GM19193 (cell line): ENCODE measurements around the gene ACSF3.

ENCODE experiments used
- POLR2A ChIP-seq: IDR thresholded peaks from 4 replicates; pipeline ENCODE4 v1.6.1; 2011; ENCODE audit not compliant: insufficient read depth, insufficient read length; ENCODE audit errors: extremely low read depth

Gene ACSF3

DNA sequence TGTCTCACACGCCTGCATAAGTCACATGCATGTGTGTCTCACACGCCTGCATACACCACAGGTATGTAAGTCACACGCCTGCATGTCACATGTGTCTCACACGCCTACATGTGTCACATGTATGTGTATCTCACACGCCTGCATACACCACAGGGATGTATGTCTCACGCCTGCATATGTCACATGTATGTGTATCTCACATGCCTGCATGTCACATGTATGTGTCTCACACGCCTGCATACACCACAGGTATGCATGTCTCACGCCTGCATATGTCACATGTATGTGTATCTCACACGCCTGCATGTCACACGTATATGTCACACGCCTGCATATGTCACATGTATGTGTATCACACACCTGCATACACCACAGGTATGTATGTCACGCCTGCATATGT, 64.1 kb downstream of the ACSF3 start:
- TF ChIP-seq POLR2A, result no peak

DNA sequence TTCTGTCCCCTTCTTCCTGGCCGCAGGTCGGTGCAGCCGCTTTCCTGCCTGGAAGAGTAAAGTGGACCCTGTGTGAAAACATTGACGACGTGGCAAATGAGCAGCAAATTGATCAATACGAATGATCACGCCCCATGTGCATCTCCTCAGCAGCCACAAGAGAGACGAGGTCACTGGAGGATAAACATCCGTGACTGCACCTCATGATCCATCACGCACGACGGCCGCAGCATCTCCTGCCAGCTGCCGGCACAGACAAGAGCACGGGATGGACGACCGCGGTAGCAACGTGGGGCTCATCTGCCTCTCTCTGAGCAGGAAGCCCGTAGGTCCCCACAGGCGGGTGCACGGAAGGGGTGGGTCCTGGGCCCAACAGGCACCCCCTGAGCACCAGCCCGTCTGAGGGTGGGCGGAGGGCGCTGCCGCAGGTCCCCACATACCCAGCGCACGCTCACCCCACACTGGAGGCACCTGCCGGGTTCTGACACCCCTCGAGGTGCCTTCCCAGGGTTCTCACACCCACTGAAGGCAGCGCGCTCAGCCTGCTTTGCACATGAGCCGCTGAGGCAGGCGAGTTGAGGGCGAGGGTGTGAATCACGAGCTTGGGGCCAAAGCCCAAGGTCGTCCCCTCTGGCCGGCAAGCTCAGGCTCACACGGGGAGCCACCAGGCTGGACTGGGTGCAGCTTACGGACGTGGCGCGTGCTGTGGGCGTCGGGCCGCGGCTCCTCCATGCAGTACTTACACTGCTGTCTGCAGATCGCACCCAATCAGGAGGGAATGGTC, 65.6 kb downstream of the ACSF3 start:
- no peak for TF ChIP-seq POLR2A

DNA sequence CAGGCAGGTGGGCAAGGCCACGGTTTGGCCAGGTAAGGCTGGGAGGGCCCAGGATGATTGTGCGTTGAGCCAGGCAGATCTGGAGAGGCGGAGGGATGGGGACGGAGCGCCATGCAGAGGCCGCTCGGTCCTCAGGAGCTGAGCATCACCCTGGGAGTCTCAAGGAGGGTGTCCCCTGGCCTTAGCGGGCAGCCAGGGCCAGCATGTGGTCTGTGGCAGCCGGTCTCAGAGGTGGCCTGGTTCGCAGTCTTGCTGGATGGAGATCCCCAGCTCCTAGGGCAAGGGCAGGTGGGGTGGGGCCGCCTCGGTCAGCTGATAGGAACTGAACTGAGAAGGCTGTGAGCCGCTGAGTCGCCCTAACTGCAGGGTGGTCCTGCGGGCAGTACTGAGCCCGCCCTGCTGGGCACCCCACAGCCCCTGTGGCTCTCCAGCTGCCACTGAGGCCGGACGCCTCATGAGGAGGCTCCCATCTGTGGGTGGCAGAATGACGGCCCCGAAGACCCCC, 66.2 kb downstream of the ACSF3 start:
- no peak for TF ChIP-seq POLR2A

DNA sequence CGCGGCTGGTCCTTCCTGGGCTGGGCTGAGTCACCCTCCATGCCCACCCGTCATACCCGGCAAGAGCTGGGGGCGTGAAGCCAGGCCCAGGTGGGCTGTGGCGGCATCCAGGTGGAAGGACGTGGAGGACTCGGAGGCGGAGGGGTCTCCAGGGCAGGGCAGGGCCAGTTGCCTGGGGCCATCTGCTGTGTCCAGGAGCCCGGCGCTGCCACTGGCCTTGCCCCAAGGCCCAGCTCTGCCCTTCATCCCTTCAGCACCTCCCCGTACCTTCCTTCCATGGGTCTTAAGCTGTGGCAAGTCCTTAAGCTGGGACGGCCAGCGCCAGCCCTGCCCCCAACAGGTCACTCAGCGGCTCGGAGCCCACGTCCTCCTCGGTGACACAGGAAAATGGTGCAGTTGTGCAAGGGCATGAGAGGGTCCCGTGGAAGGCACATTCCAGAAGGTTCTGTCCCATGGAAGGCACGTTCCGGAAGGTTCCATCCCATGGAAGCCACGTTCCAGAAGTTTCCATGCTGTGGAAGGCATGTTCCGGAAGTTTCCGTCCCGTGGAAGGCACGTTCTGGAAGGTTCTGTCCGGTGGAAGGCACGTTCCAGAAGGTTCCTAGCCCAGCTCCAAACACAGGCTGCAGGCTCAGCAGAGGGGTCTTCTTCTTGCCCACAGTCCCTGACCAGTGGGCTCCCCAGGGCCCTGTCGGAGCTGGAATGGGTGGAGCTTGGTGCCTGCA, 67.5 kb downstream of the ACSF3 start:
- no peak for TF ChIP-seq POLR2A

DNA sequence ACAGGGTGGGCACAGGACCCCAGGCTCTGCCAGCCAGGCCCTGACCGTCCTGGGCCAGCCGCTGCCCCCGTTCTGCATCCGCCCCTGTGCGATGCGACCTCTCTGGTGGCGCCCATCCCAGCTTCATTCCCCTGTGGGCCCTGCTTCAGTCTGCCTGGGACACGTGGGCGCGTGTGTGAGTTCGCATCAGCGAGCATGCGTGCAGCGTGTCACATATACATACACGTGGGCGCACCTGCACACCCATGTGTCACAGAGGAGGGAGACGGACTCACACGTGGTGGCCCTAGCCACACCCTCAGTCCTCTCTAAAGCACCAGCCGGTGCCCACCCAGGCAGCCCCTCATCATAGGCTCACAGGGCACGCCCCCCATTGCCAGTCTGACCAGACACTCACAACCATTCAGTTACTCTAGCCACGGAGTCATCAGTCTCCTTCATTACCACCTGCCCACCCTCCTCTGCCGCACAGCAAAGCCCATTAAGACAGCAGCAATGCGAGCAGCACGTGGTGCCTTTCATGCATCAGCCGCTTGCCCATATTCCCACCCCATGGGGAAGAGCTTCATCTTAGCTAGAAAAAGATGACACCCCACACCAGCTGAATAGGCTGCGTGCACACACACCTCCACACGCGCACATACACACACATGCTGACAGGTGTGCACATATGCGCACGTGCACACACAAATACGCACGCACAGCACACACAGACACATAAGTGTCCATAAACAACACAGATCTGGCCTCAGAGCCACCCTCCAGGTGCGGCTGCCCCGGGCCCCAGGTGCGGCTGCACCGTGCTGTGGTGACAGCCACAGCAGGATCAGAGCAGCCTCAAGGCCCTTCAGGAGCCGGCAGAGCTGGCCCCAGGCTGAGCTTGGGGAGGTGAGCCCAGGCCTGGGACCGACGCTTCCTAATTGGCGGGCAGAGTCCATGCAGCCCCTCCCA, 68.4 kb downstream of the ACSF3 start:
- TF ChIP-seq POLR2A, result no peak

DNA sequence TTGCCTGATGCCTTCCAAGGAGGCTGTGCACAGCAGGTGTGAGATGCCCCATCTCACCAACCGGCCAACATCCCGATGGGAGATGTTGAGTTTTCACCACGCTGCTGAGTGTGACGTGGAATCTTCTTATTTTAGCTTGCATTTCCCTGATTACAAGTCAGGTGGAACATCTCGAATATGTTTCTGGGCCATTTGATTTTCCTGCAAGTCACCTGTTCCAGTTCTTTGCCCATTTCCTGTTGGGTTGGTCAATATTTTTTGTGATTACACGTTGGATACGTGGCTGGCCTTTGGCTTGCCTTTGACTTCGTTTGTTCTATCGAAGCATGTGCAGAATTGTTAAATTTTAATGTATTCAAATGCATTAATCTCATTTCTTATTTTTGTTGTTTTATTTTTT, 69.6 kb downstream of the ACSF3 start:
- TF ChIP-seq POLR2A, result no peak

DNA sequence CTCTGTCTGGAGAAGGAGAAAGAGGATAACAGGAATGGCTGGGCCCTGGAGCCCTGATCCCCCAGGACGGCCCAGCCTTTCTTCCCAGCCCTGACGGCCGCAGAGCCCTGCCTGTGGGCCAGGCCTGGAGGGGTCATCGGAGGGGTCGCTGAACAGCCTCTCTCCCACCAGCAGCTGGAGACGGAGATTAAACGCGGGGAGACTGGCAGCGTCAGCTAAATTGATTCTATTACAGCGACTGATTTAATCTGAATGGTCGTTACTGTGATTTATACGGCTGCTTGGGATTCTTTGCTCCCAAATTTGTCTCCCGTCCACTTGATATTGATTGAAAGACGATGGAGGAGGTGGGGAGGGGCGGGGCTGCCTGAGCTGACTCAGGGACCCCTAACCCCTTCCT, 70.8 kb downstream of the ACSF3 start:
- no peak for TF ChIP-seq POLR2A

DNA sequence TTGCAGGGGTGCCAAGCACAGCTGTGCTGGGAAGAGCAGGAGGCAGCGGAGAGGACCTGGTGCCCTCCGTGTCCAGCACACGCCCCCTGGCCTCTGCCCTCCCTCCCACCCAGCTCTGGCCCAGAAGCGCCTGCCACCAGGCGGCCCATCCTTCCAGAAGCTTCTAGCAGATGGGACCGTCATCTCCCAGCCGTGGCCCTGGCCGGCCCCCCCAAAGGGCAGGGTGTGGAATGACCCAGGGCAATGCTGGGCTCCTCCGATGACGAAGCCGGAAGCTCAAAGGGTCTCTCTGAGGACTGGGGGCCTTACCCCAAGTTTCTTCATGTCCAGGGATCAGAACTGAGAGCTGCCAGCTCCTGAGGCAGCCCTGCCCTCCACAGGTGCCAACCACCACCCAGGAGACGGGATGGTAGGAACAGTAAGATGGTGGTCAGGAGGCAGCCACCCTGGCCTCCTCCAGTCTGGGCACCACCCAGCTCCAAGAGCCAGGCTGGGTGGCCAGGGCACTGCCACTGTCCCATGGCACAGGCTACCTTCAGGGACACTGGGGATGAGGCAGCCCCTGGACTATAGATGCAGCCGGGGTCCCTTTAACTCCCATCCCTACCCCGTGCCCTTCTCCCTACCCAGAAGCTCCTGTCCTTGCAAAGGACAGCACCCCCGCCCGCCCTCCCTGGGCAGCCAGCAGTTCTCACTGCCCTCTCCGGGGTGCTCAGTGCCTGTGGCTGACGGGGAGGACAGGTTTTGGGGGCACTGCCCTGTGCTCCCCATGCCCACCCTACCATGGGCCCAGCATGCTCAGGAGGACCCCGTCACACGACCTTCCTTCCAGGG, 71.4 kb downstream of the ACSF3 start:
- TF ChIP-seq POLR2A, result no peak

DNA sequence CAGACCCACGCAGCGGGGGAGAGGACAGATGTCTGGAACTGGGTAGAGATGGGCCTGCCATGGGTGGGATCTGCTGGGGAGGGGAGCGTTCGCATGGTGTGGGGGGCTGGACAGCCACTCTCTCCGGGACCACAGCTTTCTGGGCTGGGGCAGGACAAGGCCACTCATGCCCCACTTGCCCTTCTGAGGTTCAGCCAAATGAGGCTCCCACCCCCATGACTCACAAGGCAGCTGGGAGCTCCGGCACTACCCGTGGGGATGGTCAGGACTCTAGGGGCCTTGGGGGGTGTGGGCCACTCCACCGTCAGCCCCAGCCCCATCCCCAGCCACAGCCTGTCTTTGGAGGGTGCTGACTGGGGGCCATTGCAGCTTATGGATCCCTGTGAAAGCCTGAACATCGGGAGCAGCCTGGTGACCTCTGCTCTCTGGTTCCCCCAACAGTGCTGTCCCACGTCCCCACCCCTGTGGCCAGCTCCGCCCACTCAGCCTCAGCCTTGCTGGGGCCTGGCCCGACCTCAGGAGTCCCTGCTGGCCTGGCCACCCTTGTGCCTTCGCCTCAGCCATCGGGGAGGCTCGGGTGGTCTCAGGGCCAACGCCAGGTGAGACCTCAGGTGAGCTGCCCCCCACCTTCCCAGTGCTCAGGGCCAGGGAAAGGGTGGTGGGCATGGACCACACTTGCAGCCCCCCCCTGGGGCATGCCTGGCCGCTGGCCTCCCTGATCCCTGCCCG, 73.2 kb downstream of the ACSF3 start:
- TF ChIP-seq POLR2A, result no peak

DNA sequence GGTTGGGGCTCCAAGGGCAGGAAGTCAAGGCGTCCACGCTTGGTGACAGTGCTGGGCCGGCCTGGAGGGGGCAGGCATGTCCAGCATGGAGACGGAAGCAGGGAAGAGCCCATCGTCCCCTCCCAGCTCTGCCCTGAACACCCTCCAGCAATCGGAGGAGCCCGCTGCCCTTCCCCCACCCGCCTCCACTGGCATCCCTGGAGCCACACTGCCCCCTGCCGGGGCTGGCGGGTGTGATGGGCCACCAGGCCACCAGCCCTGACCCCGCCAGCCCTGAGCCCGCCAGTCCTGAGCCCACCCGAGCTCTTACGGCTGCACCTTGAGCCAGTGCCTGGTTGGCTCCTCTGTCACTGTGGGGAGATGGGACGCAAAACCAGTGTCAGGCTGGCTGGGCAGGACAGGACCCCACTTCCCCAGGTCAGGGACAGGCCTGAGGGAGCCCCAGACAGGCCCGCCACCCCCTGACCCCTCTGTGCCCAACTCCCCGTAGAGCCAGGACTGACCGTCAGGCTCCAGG, 73.8 kb downstream of the ACSF3 start:
- TF ChIP-seq POLR2A, result no peak

DNA sequence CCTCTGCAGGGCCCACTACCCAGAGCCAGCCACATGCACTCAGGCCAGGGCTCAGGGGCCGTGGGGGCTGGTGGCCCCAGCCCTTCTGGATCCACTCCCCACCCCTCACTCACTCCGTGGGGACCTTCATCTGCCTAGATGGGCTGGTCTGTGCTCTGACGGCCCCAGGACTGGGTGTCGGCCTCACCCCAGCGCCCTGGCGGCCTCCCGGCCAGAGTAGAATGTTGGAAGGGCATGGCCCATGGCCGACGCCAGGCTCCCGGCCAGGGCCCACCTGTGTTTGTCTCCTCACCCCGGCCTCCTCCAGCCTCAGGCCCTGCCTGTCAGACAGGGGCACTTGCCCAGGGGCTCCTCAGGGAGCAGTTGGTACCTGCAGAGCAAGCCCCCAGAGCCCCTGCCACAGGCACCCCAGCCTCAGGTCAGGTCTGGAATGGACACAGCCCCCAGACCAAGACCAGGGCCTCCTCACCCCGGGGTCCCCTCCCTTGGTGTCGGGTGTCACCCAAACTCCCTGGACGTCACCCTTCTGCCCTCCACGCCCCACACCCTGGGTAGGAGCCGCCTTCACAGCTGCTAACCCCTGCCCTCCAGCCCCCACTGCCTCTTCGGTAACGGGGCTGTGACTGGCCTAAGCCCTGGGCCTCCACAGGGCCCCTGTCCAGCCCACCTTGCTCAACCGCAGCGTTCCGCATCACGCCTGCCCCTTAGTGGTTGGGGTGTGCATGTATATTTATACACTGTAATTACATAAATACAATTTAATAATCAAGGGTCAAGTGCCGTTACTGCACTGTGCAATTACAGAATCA, 74.9 kb downstream of the ACSF3 start:
- no peak for TF ChIP-seq POLR2A

DNA sequence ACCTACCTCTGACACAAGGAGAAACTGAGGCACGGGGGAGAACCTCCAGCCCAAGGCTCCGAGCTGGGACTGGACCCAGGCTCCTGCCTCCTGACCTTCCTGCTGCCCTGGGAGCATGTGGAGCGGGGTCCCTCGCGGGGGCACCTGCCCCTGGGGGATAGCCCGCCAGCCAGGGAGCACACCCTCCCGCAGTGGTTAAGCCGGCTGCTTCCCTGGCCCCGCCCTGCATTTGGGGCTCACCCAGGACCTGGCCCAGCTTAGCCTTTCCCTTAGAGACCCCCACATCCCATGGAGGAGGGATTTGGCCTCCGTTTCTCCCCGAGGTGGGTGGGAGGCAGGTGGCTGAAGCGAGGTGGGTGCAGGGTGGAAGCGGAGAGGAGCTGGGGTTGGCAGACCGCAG, 76.1 kb downstream of the ACSF3 start:
- TF ChIP-seq POLR2A, result no peak
